GM19438 (cell line): ENCODE measurements around the gene DERL3.

Experiments used
- ATAC-seq: cut with Tn5 transposase; IDR thresholded peaks from one replicate; pipeline ENCODE4 v1.9.1; 2021; ENCODE audit warnings: low read depth; ENCODE audit not compliant: unreplicated experiment

Gene DERL3

DNA sequence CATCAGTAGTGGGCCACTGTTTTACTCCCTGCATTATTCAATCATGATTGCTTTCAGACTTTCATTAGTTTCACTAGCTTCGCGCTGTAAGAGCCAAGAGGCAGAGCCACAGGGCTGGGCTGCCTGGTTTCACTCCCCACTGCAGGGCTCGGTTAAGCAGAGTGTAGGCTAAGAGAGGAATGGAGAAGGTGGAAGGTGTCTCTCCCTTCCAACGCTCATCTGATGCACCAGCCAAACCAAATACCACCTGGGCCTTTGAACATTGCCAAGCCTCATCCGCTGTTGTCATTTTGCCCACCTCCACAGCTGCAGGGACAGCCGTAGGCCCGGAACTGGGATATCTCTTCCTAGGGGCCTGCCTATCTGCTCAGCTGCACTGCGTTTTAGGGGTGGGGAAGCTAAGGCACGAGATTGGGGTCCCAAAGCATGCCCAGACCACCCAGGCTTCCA is 52.5 kb downstream of the DERL3 start:
- ATAC-seq: no peak
